ENCODE data around the gene MSH4.

GRCh38 chr1:75838079-75838478 is 41.4 kb downstream of the MSH4 start:
- TF ChIP-seq, protein P1, sequence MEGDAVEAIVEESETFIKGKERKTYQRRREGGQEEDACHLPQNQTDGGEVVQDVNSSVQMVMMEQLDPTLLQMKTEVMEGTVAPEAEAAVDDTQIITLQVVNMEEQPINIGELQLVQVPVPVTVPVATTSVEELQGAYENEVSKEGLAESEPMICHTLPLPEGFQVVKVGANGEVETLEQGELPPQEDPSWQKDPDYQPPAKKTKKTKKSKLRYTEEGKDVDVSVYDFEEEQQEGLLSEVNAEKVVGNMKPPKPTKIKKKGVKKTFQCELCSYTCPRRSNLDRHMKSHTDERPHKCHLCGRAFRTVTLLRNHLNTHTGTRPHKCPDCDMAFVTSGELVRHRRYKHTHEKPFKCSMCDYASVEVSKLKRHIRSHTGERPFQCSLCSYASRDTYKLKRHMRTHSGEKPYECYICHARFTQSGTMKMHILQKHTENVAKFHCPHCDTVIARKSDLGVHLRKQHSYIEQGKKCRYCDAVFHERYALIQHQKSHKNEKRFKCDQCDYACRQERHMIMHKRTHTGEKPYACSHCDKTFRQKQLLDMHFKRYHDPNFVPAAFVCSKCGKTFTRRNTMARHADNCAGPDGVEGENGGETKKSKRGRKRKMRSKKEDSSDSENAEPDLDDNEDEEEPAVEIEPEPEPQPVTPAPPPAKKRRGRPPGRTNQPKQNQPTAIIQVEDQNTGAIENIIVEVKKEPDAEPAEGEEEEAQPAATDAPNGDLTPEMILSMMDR (IDR thresholded peaks at IDR 0.05; ENCODE audit: low read length): no peak
- no peak for TF ChIP-seq EZH2 (IDR thresholded peaks at IDR 0.05; ENCODE audit: borderline replicate concordance, low read length)

Data from OCI-LY1 (cell line).